ENCODE data around the gene MARCHF7.
"Not testable (repeated sequence)": the region's sequence is repeated elsewhere in the genome, so short reads cannot be mapped to it uniquely, and the experiment has no call there.

MARCHF7 gene, protein sequence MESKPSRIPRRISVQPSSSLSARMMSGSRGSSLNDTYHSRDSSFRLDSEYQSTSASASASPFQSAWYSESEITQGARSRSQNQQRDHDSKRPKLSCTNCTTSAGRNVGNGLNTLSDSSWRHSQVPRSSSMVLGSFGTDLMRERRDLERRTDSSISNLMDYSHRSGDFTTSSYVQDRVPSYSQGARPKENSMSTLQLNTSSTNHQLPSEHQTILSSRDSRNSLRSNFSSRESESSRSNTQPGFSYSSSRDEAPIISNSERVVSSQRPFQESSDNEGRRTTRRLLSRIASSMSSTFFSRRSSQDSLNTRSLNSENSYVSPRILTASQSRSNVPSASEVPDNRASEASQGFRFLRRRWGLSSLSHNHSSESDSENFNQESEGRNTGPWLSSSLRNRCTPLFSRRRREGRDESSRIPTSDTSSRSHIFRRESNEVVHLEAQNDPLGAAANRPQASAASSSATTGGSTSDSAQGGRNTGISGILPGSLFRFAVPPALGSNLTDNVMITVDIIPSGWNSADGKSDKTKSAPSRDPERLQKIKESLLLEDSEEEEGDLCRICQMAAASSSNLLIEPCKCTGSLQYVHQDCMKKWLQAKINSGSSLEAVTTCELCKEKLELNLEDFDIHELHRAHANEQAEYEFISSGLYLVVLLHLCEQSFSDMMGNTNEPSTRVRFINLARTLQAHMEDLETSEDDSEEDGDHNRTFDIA

DNA sequence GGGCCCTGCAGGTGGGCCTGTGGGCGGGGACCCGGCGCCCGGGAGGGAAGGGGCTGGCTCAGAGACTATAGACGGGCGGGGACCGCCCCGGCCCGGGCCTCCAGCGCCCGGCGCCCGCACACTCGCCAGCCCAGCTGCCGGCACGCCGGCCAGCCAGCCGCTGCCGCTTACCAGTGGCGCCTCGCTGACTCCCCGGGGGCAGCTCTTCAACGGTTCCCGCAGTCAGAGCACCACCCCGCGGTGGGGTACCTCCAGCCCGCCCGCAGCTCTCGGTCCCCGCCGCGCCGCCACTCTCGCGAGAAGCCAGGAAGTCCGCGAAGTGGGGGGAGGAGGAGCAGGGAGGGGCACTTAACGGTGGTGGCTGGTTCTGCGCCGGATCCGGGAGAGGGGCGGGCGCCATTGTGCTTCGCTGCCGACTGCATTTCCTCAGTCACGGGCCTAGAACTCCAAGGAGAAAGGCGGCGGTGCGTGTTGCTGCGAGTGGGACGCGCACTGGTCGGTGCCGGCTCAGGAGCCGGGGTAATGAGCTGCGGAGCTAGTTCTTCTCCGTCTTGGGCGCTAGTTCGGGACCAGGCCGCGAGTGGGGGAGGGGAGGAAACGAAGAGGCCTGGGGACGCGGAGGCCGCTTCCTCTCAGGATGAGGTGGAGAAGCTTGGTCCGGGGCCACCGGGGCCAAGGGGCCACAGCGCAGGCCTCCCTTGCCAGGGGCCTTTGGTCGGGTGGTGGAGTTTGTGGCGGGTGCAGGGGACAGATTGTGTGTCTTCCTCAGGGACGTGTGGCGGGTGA is at the start of gene MARCHF7:
MARCHF7 (plus strand) TSS at position 364 of the 786 bp plus-strand sequence. CDS start 16,517 bp downstream, outside the sequence.
- DNase-seq, result peak; percentile 96 to 97

DNA sequence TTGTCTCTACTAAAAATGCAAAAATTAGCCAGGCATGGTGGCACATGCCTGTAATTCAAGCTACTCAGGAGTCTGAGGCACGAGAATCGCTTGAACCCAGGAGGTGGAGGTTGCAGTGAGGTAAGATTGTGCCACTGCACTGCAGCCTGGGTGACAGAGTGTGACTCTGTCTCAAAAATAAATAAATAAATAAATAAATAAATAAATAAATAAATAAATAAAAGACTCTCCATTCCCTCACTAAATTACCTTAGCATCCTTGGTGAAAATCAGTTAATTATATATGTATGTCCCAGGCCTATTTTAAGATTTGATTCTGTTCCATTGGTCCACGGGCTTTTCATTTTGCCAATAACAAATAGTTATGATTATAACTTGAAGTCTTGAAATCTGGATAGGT is 44.9 kb upstream of the MARCHF7 start:
- DNase-seq, result not testable (repeated sequence)

DNA sequence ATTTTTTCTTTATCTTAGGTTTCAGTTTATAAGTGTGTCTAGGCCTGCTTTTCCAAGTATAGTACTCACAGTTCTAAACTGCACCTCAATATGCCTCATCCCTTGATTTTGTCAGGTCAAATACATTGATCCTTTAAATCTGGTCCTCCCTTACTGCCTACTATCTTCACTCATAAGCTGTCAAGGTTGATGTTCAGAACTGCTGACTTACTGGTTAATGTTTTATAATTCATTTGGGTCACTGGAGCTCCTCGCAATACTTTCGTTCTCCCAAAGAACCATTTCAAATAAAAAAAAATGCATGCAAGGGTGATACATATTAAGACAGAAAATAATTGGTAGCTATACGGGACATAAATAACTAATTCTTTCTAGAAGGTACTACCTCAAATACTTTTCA is 41.3 kb upstream of the MARCHF7 start:
- no peak for DNase-seq

DNA sequence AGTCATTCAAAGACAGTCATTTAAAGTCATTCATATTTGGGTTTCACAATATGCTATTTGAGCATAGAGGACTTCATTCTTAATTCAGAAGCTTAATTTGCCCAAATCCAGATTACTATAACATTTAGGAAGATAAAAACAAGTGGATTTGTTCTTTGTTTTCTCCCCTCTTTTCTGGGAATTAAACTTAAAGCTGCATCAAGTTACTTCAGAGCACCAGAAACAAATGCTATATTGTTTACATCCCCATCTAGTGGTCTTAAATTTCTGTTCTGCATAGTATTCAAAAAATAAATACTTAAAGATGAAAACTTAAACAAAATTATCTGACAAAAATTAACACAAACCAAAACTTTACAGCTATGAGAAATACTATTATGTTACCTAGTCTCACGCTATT is 34.7 kb upstream of the MARCHF7 start:
- peak in 1 of 2 donors; percentile 1 for DNase-seq

DNA sequence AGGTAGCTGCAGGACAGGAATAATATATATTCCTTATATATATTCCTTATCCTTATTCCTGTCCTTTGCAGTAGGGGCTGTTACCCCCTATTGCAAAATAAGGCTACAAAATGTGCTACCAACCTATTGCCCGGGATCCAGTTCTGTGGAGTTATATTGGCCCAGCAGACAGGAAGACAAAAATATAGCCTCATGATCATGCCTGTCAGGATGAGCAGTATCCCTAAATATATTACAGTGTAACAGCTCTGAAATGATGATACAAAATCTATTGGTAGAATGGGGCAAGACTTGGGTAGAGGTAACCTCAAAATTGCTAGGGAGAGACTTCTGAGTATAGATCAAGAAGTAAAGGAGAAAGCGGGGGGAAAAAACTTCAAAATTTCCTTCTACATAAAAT is 31.6 kb upstream of the MARCHF7 start:
- DNase-seq, result no peak

DNA sequence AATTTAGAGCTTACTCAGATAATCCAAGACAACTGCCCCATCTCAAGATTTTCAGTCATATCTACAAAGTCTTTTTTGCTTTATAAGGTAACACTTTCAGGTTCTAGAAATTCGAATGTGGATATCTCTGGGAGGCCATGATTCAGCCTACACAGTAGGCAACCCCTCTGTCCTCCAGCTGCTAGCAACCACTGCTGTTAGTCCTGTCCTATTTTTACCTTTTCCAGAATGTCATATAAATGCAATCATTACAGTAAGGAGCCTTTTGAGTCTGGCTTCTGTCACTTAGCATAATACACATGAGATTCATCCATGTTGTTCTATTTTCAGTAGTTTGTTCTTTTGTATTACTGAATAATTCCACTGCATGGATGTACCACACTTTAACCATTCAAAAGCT is 28.5 kb upstream of the MARCHF7 start:
- DNase-seq, result no peak

DNA sequence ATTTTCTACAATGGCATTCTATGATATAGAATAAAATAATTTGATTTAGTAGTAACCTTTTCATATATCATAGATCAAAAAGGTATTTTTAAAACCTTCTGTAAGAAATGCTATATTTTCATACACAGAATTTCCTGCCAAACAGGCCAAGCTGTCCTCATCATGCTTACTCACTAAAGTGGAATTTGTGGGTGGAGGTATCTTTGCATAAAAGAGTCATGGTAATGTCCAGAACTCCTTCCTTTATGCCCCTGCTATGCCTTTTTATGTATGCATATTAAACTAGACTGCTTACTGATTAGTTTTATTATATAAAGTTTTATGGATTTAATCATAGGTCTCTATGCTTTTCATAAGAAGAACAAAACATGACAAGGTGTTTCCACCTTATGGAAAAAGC is 27.5 kb upstream of the MARCHF7 start:
- no peak for DNase-seq

DNA sequence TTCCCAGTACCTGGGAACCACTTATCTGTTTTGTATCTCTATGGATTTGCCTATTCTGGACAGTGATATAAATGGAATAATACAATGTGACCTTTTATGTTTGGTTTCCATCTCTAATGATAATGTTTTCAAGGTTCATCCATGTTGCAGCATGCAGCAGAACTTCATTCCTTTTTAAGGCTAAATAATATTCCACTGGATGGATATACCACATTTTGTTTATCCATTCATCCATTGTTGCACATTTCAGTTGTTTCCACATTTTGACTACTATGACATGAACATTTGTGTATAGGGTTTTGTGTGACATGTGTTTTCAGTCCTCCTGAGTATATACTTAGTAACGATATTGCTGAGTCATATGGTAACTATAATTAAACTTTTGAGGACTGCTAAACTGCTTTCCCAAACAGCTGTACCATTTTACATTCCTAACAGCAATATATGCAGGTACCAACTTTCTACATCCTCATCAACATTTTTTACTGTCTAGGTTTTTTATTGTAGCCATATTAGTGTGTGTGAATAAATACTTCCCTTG is 17.7 kb upstream of the MARCHF7 start:
- no peak for DNase-seq

DNA sequence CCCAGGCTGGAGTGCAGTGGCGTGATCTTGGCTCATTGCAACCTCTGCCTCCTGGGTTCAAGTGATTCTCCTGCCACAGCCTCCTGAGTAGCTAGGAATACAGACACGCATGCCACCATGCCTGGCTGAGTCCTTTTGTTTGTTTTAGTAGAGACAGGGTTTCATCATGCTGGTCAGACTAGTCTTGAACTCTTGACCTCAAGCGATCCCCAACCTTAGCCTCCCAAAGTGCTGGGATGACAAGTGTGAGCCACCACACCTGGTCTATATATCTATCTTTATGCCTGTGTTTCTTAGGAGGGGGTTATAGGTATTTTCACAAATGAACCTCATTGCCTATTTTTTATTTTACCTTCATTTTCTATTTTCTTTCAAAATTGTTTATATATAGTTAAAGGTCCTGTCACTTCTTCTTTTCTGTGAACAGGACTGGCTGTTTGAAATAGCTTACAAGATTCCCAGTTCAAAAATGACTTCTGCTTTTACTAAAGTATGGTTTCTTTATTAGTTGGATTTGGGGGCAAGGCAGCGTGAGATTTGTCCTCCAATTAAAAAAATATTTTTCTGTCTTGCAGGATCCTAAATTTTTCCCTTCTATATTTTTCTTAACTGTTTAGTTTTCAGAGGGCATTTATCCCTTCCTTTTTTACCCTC is 16.4 kb upstream of the MARCHF7 start:
- no peak for DNase-seq

DNA sequence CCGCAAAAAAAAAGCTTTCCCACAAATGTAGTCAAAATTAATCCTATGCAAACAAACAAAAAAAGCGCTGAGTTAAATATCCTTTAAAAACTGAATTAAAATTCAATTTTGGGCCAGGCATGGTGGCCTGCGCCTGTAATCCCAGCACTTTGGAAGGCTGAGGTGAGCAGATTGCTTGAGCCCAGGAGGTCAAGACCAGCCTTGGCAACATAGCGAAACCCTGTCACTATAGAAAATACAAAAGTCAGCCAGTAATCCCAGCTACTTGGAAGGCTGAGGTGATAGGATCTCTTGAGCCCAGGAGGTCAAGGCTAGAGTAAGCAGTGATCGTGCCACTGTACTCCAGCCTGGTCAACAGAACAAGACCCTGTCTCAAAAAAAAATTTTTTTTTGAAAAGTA is 8.8 kb upstream of the MARCHF7 start:
- no peak for DNase-seq

DNA sequence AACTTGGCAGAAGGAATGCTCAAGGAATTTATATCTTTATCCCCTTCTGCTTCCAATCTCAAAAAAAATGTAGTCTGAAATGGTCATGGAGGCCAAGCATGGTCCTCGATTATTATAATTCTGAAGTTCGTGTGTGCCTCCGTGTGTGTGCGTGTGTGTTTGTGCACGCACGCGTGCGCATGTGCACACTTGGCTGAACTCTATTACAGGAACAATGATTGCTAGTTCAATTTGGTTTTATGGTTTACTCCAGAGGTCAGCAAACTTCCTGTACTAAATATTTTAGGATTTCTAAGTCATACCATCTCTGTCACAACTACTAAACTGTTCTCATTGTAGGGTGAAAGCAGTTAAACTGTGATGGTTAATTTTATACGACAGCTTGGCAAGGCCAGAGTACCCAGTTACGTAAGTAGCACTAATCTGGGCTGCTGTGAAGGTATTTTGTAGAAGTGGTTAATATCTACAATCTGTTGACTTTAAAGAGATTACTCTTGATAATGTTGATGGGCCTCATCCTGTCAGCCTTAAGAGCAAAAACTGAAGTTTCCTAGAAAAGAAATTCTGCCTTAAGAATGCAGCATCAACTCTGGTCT is 5.8 kb upstream of the MARCHF7 start:
- no peak for DNase-seq

DNA sequence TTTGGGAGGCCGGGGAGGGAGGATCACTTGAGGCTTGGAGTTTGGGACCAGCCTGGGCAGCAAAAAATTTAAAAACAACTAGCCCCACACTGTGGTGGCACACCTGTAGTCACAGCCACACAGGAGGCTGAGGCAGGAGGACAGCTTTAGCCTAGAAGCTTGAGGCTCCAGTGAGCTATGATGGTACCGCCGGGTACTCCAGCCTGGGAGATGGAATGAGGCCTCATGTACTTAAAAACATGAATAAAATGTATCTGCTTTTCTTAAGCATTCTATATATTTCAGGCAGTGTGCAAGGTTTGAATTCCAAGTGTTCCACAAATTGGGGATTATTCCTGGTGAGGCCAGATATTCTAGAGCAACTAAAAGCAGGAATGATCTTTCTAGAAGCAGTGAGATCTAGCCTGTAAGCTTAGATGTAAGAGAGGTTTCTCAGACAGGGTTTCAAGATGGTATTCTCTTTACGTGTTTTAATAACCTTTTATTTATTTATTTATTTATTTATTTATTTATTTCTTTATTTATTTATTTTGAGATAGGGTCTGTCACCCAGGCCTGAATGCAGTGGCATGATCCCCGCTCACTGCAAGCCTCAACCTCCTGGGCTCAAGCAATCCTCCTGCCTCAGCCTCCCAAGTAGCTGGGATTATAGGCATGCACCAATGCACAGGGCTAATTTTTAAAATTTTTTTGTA is 4.1 kb upstream of the MARCHF7 start:
- no peak for DNase-seq

DNA sequence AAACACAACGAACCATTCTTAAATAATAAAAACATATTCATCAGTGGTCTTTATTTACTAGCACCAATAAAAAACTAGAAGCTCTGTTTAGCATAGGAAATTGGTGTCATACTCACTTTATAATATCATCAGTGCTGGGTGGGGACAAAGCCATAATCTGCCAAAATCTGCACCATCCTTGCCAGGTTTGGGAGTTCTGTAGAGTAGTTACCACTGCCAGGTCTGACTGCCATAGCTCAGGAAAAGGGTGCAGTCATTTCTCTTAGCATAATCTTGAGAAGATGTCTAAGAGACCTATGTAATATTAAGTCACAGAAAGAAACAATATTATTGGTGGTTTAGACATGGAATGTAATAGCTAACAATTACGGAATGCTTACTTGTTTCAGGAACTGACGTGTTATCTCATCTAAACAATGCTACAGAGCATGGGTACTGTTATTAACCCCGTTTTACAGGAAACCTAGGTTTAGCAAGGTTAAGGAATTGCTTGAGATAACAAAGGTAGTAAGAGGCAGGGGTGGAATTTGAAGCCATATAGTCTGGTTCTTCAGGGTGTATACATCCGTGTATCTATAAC is 1.6 kb upstream of the MARCHF7 start:
- DNase-seq, result no peak

DNA sequence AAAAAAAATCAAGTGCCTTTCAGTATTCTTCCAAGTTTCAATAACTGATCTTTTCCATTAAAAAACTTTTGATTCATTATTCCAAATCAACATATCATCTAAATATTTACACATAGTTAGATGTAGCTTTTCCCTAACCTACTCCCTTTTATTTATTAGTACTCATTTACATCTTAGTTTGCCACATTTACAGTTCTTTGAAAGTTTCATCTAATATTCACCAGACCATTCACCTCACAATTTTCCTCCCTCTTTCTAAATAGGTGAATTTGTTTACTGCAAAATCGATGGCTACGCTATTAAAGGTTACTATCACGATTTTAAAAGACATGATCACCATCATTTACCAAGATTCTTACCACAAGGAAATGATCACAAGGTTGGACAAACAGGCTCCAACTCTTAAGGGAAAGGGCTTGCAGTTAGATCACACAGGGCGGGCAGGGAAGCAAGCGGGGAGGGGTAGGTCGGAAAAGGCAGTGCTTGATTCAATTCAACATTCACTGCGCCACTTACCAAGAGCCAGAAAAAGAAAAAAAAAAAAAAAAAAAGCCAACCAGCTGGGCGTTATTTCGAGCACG is 654 bp upstream of the MARCHF7 start:
- no peak for DNase-seq

DNA sequence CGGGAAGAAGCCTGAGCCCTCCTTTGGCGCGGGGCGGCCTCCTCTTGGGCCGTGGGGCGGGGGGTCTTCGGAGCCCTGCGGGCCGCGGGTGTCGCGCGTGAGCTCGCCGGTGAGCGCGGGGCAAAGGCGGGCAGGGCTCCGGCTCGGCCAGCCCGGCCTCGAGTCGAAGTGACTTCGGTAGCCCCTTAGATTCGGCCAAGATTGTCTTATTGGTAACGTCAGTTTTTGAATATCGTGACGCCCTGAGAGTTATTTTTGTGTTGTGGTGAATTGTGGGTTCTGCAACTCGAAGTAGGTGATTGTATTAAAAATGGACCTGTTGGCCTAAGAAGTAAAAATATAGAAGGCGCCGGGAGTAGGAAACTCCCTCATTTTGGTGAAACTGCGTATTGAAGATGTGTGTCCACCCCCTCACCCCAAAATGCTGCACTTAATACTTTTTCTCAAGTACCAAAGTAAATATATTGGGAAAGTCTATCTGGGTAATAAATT is 669 bp downstream of the MARCHF7 start:
- peak; percentile 6 to 52 for DNase-seq

DNA sequence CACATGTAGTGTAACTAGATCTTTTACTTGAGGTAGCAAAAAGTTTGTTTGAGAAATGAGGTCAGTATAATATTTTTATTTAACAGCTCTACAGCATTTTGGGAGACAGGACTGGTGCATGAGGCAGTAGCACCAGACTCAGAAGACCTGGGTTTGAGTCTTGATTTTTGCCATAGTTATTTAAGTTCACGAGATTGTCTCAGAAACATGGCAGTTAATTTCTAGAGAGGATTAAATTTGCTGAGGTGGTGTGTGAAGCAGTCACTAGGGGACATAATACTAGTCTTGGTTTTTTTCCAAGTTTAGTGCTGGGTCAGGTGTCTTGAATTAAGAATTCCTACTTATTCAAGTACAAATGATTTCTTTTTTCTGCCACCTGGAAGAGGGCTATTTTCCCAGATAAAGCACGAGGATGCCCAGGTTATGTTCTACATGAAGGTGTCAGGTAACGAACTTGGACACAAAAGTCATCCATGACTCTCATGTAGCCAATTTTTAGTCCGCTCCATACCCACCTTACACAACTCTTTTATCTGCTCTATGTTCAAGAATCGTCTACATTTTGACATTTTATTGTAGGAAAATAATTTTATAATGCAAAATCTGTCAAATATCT is 1.4 kb downstream of the MARCHF7 start:
- DNase-seq, result peak in 1 of 2 donors; percentile 14

DNA sequence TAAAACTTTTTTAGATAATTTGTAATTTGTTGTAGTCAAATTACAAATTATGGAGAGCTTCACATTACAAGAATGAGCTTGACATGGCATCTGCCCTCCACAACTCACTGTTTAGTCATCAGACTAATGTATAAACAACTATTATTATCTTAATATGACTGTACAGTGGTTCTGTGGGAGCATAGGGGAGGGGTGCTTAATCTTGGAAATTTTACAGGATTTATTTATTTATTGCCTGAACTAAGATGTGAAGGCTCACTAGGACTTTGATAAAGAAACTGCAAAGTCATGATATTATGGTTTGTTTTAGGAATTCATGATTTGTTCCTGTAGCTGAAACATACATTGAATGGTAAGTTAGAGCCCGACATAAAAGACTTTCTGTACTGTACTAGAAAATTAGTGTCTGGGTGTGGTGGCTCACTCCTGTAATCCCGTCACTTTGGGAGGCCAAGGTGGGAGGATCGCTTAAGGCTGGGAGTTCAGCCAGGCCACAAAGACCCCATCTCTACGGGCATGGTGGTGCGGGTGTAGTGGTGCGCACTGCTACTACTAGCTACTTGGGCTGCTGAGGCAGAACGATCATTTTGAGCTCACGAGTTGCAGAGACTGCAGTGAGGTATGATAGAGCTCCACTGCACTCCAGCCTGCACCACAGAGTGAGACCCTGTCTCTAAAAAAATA is 2.1 kb downstream of the MARCHF7 start:
- no peak for DNase-seq

DNA sequence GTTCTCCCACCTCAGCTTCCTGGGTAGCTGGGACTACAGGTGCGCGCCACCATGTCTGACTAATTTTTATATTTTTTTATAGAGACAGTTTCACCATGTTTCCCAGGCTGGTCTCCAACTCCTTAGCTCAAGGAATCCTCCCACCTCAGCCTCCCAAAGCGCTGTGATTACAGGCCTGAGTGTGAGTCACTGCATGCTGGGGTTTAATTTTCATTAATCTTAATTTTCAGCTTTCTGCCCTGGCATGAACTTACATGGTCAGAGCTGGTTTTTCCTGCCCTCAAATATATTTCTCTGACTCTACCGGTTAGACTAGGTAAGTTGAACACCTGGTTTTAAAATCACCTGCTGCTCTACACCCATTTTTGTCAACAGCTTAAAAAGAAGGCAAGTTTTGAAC is 3.1 kb downstream of the MARCHF7 start:
- DNase-seq, result no peak

DNA sequence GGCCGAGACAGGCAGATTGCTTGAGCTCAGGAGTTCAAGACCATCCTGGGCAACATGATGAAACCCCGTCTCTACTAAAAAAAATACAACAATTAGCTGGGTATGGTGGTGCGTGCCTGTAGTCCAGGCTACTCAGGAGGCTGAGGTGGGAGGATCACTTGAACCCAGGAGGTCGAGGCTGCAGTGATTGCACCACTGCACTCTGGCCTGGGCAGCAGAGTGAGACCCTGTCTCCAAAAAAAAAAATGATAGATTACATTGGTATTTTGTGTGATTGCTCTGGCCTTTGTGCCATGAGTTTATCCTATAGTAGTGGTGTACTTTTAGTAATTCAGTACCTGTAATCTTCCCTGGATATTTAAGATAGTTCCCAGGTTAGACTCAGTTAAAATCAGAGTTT is 4.1 kb downstream of the MARCHF7 start:
- not testable (repeated sequence) for DNase-seq

DNA sequence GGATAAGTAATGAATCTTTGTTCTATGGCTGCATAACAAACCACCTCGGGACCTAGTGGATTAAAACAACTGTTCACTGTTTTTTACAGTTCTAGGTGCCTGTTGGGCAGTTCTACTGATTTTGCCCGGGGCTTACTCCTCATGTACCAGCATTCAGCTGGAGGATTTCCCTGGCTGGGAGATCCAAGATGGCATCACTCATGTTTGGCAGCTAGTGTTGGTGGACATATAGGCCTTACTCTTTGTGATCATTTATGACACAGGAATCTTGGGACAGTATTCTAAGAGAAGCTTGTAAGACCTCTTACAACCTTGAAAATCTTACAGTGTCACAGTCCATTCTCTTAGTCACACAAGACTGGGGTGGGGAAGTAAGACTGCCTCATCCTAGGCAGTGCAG is 4.6 kb downstream of the MARCHF7 start:
- DNase-seq, result no peak

Data from CD4-positive, alpha-beta T cell treated with Interferon alpha-2 for 1 hour (primary cell).